Activated T-cell treated with anti-CD3 and anti-CD28 coated beads for 24 hours (primary cell): Measurements from ENCODE around the gene UAP1.

Source experiments
- DNase-seq: peaks from one replicate; pipeline ENCODE4 v3.0.0-alpha.2; 2020; ENCODE audit warnings: low read depth

The UAP1 gene

GRCh38 chr1:162617513-162617912, 56.0 kb downstream of the UAP1 start:
- DNase-seq = no peak

DNA sequence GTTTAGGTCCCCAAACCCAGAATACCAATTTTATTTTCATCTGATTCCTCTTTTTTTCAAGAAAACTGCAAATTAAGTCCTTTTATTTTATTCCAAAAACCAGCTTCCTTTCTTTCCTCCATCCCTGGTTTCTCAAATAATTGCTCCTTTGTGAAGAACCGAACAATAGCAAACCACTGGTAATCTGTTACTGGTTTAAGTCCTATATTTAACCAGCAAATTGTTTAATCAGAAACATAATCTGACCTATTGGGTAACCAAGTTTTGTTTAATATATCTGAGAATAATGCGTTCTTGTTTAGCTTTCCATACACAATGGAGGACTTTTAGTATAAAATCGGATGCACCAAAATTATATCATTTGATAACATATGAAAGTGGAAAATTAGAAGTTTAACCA, 57.6 kb downstream of the UAP1 start:
- no peak for DNase-seq

DNA sequence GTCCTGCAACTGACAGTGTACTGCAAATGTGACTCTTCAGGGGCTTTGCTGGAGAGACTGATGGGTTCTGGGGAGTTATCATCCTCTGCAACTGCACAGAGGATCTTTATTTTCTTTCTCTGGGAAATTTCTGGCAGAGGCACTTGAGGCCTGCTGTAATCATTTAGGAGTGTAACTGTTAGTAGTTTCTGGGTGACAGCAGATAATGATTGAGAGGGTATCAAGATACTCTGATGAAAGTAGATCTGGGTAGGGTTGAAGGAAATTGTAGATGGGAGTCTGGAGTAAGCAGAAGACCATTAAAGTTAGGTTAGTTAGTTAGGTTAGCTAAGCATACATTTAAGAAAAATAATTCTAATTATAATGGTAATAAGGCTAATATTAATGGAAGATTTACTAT, 59.7 kb downstream of the UAP1 start:
- DNase-seq = no peak

- no peak for DNase-seq
Observed at GRCh38 chr1:162625679-162626078, 64.2 kb downstream of the UAP1 start.

GRCh38 chr1:162626094-162626493, 64.6 kb downstream of the UAP1 start:
- DNase-seq = no peak

GRCh38 chr1:162626761-162627160, 65.2 kb downstream of the UAP1 start:
- no peak for DNase-seq

DNA sequence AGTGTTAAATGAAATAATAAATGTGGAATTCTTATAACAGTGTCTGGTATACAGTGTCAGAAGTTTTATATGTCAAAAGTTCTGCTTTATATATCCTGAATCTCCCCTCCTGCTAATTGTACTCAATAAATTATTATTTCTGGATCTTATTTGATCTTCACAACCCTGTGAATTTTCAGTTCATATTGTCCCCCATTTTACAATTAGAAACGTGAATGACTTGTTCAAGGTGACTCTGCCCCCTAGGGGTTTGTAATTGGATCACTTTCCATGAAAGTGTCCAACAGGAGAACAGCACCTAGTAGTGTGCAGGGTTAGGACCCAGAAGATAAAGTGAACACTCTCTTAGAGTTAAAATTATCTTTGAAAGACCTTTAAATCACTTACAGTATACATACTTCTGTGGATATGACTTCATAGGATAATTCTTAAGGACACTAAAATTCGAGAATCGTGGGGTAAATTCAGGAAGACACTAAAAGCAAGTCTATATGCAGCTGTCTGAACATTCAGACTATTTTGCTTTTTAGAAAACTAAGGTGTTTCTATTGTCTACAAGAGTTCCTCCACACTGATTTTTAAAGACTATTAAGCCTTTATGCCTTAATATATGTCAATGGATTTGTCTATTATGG, 66.3 kb downstream of the UAP1 start:
- DNase-seq = no peak

- DNase-seq = no peak
Observed at GRCh38 chr1:162629077-162629627, 67.6 kb downstream of the UAP1 start.

GRCh38 chr1:162629651-162630050, 68.1 kb downstream of the UAP1 start:
- DNase-seq = no peak

DNA sequence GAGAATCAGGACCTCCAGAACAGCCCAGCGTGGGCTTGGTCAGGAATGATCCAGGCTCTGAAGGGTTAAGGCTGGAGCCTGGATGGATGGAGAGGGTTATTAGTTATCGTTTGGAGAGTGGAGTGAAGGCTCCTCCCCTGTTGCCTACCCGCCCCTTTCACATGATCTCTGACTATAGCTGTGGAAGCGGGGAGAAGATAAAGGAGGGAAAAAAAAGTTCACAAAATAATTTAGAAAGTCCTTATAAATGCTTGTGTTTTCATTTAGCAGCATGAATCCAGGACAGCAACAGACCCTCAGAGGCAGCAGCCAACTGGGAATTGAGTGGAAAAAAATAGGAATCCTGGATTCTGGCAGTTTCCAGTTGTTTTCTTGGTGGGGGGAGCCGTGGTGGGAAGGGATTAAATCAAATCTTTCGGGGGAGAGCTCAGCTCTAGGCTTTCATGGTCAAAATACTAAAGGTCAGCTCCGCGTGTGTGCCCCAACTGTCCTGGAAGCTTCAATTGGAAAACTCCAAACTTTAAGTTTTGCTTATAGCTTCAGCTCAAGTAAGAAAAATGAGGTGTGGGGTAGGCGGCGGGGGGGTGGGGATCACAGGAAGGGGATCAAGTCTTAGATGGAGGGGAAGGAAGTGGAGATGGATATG, 70.1 kb downstream of the UAP1 start:
- no peak for DNase-seq

DNA sequence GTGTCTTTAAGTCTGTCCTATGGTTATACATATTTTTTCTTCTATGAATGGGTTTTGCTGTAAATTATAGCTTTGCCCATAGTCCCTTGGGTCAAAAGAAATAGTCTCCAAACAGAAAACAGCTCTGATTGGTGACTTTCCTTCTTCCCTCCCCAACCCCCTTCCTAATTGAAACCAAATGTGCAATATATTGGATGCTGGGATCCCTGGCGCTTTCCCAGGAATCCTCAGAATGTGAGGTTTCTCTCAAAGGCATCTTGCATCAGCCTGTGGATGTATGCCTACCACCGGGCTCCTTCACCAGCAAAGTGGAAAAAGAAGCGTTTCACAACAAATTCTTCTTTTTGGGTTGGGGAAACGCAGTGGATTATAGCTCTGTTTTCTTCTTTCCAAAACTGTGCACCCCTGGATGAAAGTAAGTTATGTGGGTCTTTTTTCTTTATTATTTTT, 70.7 kb downstream of the UAP1 start, which contains the start of gene DDR2:
DDR2 (plus strand) TSS at position 248 of the 450 bp plus-strand sequence. CDS start 86,600 bp downstream, outside the sequence.
- DNase-seq = no peak

DNA sequence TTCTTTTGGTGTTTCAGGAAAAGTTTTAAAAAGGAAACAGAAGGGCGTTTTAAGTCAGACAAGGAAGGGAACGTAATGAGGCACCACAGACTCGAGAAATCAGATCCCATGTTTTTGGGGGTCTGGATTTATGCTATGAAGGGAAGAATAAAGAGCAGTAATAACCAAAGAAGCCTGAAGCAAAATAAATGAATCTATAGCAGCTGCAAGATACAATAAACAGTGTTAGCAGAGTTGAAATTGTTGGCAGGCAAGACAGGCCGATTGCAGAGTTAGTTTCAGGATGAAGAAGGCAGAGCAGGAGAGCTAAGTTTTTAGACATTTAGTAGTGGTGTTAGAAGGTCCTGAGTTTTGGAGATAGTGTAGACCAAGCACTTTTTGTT, 71.2 kb downstream of the UAP1 start:
- no peak for DNase-seq

DNA sequence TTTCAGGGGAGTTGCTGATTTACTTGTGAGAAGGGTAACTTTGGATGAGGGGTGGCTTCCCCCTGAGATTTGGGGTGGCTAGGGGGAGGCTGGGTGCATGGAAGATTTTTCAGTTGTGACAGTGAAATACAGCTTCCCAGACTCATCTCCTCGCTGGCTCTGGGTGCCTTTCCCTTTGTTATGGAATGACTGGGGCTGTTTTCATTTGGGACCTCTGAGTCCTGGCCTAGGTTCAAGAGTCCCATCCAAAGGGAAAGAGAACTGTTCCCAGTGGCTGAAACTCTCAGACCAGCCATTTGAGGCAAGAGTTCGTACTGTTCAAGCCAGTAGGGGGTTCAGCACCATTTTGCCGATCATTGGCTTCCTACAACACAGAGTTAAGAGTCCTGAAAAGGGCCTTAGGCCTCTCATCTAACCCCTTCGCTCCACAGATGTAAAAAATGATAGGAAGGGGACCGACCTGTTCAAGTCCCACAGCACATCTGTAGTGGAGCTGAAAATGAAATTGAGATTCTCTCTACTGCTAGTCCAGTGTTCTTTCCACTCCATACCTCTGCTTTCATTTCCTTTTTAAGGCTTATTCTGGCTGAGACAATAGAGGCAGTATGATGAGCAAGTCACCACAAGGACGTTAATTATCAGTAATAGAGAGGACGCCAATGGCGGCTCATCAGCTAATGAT, 71.7 kb downstream of the UAP1 start:
- no peak for DNase-seq

GRCh38 chr1:162635418-162635817, 73.9 kb downstream of the UAP1 start:
- no peak for DNase-seq

DNA sequence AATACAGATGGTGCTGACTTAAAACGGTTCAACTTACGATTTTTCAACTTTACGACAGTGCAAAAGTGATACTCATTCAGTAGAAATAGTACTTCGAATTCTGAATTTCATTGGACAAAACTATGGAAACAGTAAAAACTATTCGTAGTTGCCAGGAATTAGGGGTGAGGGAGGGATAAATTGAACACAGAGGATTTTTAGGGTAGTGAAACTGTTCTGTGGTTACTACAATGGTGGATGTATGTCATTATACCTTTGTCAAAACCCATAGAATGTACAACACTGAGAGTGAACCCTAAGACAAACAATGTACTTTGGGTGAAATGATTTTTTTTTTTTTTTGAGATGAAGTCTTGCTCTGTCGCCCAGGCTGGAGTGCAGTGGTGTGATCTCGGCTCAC, 78.2 kb downstream of the UAP1 start:
- no peak for DNase-seq

DNA sequence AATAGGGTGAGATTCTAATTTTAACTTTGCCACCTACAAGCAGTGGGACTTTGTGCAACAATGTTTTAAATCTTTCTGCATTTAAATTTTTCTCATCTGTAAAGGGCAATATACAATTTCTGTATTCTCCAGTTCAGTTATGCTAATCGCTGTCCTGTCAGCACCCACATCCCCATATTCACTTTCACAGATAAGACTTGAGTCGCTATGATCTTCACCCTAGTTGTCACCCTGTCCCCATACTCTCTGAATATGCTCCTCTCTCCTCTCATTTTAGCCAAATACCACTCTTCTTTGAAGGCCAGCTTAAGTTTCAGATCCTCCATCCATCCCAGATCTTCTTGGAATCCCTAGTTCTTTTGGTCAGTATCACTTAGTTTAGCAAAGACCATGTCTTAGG, 79.6 kb downstream of the UAP1 start:
- DNase-seq = no peak

- DNase-seq = no peak
Observed at GRCh38 chr1:162644986-162645314, 83.4 kb downstream of the UAP1 start.

- no peak for DNase-seq
Observed at GRCh38 chr1:162645666-162646065, 84.1 kb downstream of the UAP1 start.

DNA sequence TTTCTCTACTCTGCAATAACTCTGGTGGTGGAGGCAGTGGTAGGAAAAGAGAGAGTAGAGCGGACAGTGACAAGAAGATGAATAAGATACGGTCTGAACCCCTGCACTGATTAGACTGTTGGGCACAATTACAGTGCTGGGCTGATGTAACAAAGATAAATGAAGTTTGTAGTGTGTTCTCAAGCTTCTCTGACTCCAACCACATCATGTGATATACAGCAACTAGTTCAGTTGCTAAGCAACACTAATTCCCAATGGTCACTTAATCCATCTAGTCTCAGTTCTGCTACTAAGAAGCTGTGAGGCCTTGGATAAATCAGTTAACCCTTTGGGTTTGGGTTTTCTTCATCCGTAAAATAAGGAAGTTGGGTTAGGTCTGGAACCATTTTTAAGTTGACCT, 88.1 kb downstream of the UAP1 start:
- DNase-seq = no peak
